ACHN (cell line): ENCODE results near the gene VMAC.
"Not testable (repeated sequence)": the region's sequence is repeated elsewhere in the genome, so short reads cannot be mapped to it uniquely, and the experiment has no call there.

ENCODE experiments used
- DNase-seq: peaks from one replicate; pipeline ENCODE4 v3.0.0-alpha.2; 2015
- in situ Hi-C: cut with HindIII; loops from 2 replicates; pipeline ENCODE4 v1.10.0; 2017; ENCODE audit warnings: low sequenced_read_pairs, low pct_ligation_motif_present, low pct_unique_long_range_greater_than_20kb

VMAC gene

GRCh38 chr19:5904352-5905113, at the start of gene VMAC:
VMAC (plus strand) TSS chr19:5904872; CDS start chr19:5904891, 19 bp downstream.
- DNase-seq: peak; percentile 99

GRCh38 chr19:5855151-5855550, 49.5 kb upstream of the VMAC start:
- DNase-seq, in situ Hi-C loops: not testable (repeated sequence)

More at GRCh38 chr19:5904352-5905113, at the start of gene VMAC:
- in situ Hi-C loops: no loop called here

- in situ Hi-C loops: no loop called here
- no peak for DNase-seq
Observed at GRCh38 chr19:5857203-5858081, 47.2 kb upstream of the VMAC start.

GRCh38 chr19:5863030-5863665, 41.5 kb upstream of the VMAC start:
- in situ Hi-C loops: no loop called here
- DNase-seq: no peak

- no peak for DNase-seq
- in situ Hi-C loops: no loop called here
Observed at GRCh38 chr19:5864013-5864720, 40.5 kb upstream of the VMAC start.

GRCh38 chr19:5864725-5865486, 39.8 kb upstream of the VMAC start:
- no peak for DNase-seq
- in situ Hi-C loops: no loop called here

- in situ Hi-C loops: no loop called here
- no peak for DNase-seq
Observed at GRCh38 chr19:5865772-5866171, 38.9 kb upstream of the VMAC start.

GRCh38 chr19:5867201-5868136, 37.2 kb upstream of the VMAC start:
- DNase-seq: no peak
- in situ Hi-C loops: no loop called here

GRCh38 chr19:5870986-5871394, 33.7 kb upstream of the VMAC start:
- in situ Hi-C loops: no loop called here
- DNase-seq: no peak

- DNase-seq: no peak
- in situ Hi-C loops: no loop called here
Observed at GRCh38 chr19:5873617-5874199, 31.0 kb upstream of the VMAC start.

GRCh38 chr19:5874496-5874895, 30.2 kb upstream of the VMAC start:
- DNase-seq, in situ Hi-C loops: not testable (repeated sequence)

GRCh38 chr19:5877427-5877826, 27.2 kb upstream of the VMAC start:
- DNase-seq: no peak
- in situ Hi-C loops: no loop called here

- no peak for DNase-seq
- in situ Hi-C loops: no loop called here
Observed at GRCh38 chr19:5877882-5878281, 26.8 kb upstream of the VMAC start.

GRCh38 chr19:5880196-5880595, 24.5 kb upstream of the VMAC start:
- in situ Hi-C loops: no loop called here
- no peak for DNase-seq

GRCh38 chr19:5880604-5881078, 24.0 kb upstream of the VMAC start:
- peak; percentile 34 for DNase-seq
- in situ Hi-C loops: no loop called here

- no peak for DNase-seq
- in situ Hi-C loops: no loop called here
Observed at GRCh38 chr19:5881543-5882299, 23.0 kb upstream of the VMAC start.
